GM23338 (cell line): ENCODE results near the gene CCL15. TPM values are rescaled to one million over a fixed set of nuclear protein-coding genes. Genes with fewer than 3 reads are reported as not detected.

Source experiments
- ATAC-seq: fragments of 200-7000 bp; cut with Tn5 transposase; 3 replicates; pipeline ENCODE4 v1.9.1; 2020
- DNase-seq: peaks from one replicate; pipeline ENCODE4 v3.0.0-alpha.2; 2015; ENCODE audit warnings: low spot score
- H2AFZ ChIP-seq: fragments of 200-600 bp; sonication (generic); 2 replicates; pipeline ENCODE4 v1.8.0; 2016; ENCODE audit warnings: antibody characterized with exemption, mild to moderate bottlenecking, moderate library complexity
- H3F3A ChIP-seq: fragments of 200-600 bp; sonication (generic); replicated peaks from 2 replicates; pipeline ENCODE4 v1.8.0; 2017; ENCODE audit warnings: antibody characterized with exemption, mixed run types, low read depth
- H3K27ac ChIP-seq: fragments of 200-600 bp; sonication (generic); 2 replicates; pipeline ENCODE4 v1.6.1; 2016; ENCODE audit warnings: low read depth
- H3K27me3 ChIP-seq: fragments of 200-600 bp; sonication (generic); 2 replicates; pipeline ENCODE4 v1.8.0; 2016; ENCODE audit warnings: mild to moderate bottlenecking, mixed run types, moderate library complexity; ENCODE audit not compliant: insufficient read depth
- H3K36me3 ChIP-seq: fragments of 200-600 bp; sonication (generic); 2 replicates; pipeline ENCODE4 v1.8.0; 2016; ENCODE audit warnings: mild to moderate bottlenecking; ENCODE audit not compliant: insufficient read depth
- H3K4me1 ChIP-seq: fragments of 200-600 bp; sonication (generic); 2 replicates; pipeline ENCODE4 v1.8.0; 2016; ENCODE audit warnings: mild to moderate bottlenecking, moderate library complexity; ENCODE audit not compliant: insufficient read depth
- H3K4me2 ChIP-seq: fragments of 200-600 bp; sonication (generic); 2 replicates; pipeline ENCODE4 v1.7.1; 2017; ENCODE audit warnings: mixed run types
- H3K4me3 ChIP-seq: fragments of 200-600 bp; sonication (generic); 2 replicates; pipeline ENCODE4 v1.6.1; 2016; ENCODE audit warnings: mixed run types
- H3K79me2 ChIP-seq: fragments of 200-600 bp; sonication (generic); replicated peaks from 2 replicates; pipeline ENCODE4 v1.8.0; 2017; ENCODE audit warnings: mild to moderate bottlenecking; ENCODE audit not compliant: insufficient read depth
- H3K9me2 ChIP-seq: fragments of 200-600 bp; sonication (generic); 2 replicates; pipeline ENCODE4 v1.8.0; 2017; ENCODE audit not compliant: insufficient read depth
- H4K20me1 ChIP-seq: fragments of 200-600 bp; sonication (generic); replicated peaks from 2 replicates; pipeline ENCODE4 v1.8.0; 2017; ENCODE audit warnings: mild to moderate bottlenecking; ENCODE audit not compliant: insufficient read depth
- H3K27ac Mint-ChIP-seq: 2 replicates; pipeline ENCODE4 v1.8.0; 2020; ENCODE audit warnings: inconsistent platforms, mild to moderate bottlenecking, moderate library complexity, mixed read lengths
- H3K27me3 Mint-ChIP-seq: 3 replicates; pipeline ENCODE4 v1.8.0; 2022; ENCODE audit warnings: low read depth, mild to moderate bottlenecking, moderate library complexity, mixed read lengths, inconsistent platforms; ENCODE audit not compliant: insufficient read depth, poor library complexity
- H3K36me3 Mint-ChIP-seq: 3 replicates; pipeline ENCODE4 v1.8.0; 2021; ENCODE audit warnings: low read depth, mild to moderate bottlenecking, inconsistent platforms, moderate library complexity, mixed read lengths
- H3K4me1 Mint-ChIP-seq: 3 replicates; pipeline ENCODE4 v1.8.0; 2020; ENCODE audit warnings: mild to moderate bottlenecking, inconsistent platforms, mixed read lengths
- H3K4me3 Mint-ChIP-seq: 3 replicates; pipeline ENCODE4 v1.8.0; 2021; ENCODE audit warnings: moderate library complexity, mild to moderate bottlenecking, inconsistent platforms, mixed read lengths
- H3K9me3 Mint-ChIP-seq: 3 replicates; pipeline ENCODE4 v1.8.0; 2020; ENCODE audit warnings: moderate library complexity, mild to moderate bottlenecking, inconsistent platforms, mixed read lengths
- CREB1 ChIP-seq: fragments of 250-450 bp; sonication (Bioruptor Pico); IDR thresholded peaks from 2 replicates; pipeline ENCODE4 v1.5.0; 2020; ENCODE audit warnings: low read depth, mild to moderate bottlenecking, moderate library complexity
- ETS1 ChIP-seq: IDR thresholded peaks from 2 replicates; pipeline ENCODE4 v1.6.1; 2016; ENCODE audit warnings: antibody characterized with exemption
- ZNF331 ChIP-seq: fragments of 250-450 bp; sonication (Bioruptor Pico); IDR thresholded peaks from 2 replicates; pipeline ENCODE4 v1.5.0; 2020; ENCODE audit warnings: low read depth, mild to moderate bottlenecking, moderate library complexity
- ZNF462 ChIP-seq: fragments of 250-450 bp; sonication (Bioruptor Pico); IDR thresholded peaks from 2 replicates; pipeline ENCODE4 v1.5.0; 2020; ENCODE audit warnings: mild to moderate bottlenecking, moderate library complexity
- polyA plus RNA-seq: library from polyadenylated mRNA; unstranded; fragments of >200 nt; fragmentation: Nextera tagmentation; extraction: Ambion mirVana; gene quantifications from 2 replicates; pipeline ENCODE4 v1.2.1, GENCODE V29; 2016
- total RNA-seq: library from RNA; depleted of rRNA; stranded (reverse); fragments of >200 nt; shearing (Covaris generic); gene quantifications from 2 replicates; pipeline ENCODE4 v1.2.3, GENCODE V29; 2014
- TF ChIP-seq, protein P1 (sequence below): IDR thresholded peaks from one replicate; pipeline ENCODE4 v1.6.1; 2018; ENCODE audit warnings: antibody characterized with exemption; ENCODE audit not compliant: unreplicated experiment

CCL15 gene
- total and polyA plus RNA-seq, 2 experiments from 2014 or later: not detected

GRCh38 chr17:36049643-36050042 is 48.3 kb upstream of the CCL15 start:
- H3K9me2 ChIP-seq: no peaks in the 10 kb centered on the region; the same call in 1 of the 2 replicates

More at GRCh38 chr17:36049643-36050042, 48.3 kb upstream of the CCL15 start:
- no peaks in the 10 kb centered on the region for H3K4me1 ChIP-seq
- H3K4me2 ChIP-seq: no peak overlapping the region
- H2AFZ ChIP-seq: no peak overlapping the region
- H3K79me2 ChIP-seq: no peaks in the 10 kb centered on the region
- H3K4me3 Mint-ChIP-seq: no peak overlapping the region
- no peak overlapping the region for H3K27ac Mint-ChIP-seq
- H3F3A ChIP-seq: no peaks in the 10 kb centered on the region
- H3K9me3 Mint-ChIP-seq: peaks cover 22% of the 10 kb centered on the region
- 0 out of 2 replicates have a peak, but pooled peaks cover 3% of the 10 kb centered on the region for H3K36me3 ChIP-seq
- TF ChIP-seq ETS1: no peak
- TF ChIP-seq ZNF331 (CRISPR knock-in tag): no peak
- no peak for TF ChIP-seq ZNF462
- TF ChIP-seq CREB1 (CRISPR knock-in tag): no peak
- TF ChIP-seq, protein P1, sequence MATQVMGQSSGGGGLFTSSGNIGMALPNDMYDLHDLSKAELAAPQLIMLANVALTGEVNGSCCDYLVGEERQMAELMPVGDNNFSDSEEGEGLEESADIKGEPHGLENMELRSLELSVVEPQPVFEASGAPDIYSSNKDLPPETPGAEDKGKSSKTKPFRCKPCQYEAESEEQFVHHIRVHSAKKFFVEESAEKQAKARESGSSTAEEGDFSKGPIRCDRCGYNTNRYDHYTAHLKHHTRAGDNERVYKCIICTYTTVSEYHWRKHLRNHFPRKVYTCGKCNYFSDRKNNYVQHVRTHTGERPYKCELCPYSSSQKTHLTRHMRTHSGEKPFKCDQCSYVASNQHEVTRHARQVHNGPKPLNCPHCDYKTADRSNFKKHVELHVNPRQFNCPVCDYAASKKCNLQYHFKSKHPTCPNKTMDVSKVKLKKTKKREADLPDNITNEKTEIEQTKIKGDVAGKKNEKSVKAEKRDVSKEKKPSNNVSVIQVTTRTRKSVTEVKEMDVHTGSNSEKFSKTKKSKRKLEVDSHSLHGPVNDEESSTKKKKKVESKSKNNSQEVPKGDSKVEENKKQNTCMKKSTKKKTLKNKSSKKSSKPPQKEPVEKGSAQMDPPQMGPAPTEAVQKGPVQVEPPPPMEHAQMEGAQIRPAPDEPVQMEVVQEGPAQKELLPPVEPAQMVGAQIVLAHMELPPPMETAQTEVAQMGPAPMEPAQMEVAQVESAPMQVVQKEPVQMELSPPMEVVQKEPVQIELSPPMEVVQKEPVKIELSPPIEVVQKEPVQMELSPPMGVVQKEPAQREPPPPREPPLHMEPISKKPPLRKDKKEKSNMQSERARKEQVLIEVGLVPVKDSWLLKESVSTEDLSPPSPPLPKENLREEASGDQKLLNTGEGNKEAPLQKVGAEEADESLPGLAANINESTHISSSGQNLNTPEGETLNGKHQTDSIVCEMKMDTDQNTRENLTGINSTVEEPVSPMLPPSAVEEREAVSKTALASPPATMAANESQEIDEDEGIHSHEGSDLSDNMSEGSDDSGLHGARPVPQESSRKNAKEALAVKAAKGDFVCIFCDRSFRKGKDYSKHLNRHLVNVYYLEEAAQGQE: no peak
- no peaks in the 10 kb centered on the region for H3K36me3 Mint-ChIP-seq
- peaks cover 2% of the 10 kb centered on the region for H3K27me3 Mint-ChIP-seq
- no peaks in the 10 kb centered on the region for H3K27me3 ChIP-seq
- H3K4me3 ChIP-seq: no peak overlapping the region
- DNase-seq (no peak), ATAC-seq (no peak)
- no peaks in the 10 kb centered on the region for H3K4me1 Mint-ChIP-seq
- H3K27ac ChIP-seq: no peak overlapping the region
- H4K20me1 ChIP-seq: no peaks in the 10 kb centered on the region
